ACC112 (cell line): ENCODE measurements around the gene RIMBP2.

ENCODE experiments used
- H2AFZ ChIP-seq: fragments of 200-600 bp; sonication (generic); one replicate; pipeline ENCODE4 v1.6.0; 2017; ENCODE audit warnings: antibody characterized with exemption, low read length; ENCODE audit not compliant: unreplicated experiment
- H3K27ac ChIP-seq: fragments of 200-600 bp; sonication (generic); 2 replicates; pipeline ENCODE4 v1.5.1; 2014; ENCODE audit warnings: low read depth, mild to moderate bottlenecking, antibody characterized with exemption, low read length, moderate library complexity
- H3K27me3 ChIP-seq: fragments of 200-600 bp; sonication (generic); 2 replicates; pipeline ENCODE4 v1.6.1; 2014; ENCODE audit warnings: mild to moderate bottlenecking, antibody characterized with exemption, low read length, moderate library complexity, mixed read lengths; ENCODE audit not compliant: insufficient read depth
- H3K36me3 ChIP-seq: fragments of 200-600 bp; sonication (generic); 2 replicates; pipeline ENCODE4 v1.6.1; 2016; ENCODE audit warnings: mild to moderate bottlenecking, antibody characterized with exemption, low read length, moderate library complexity, mixed read lengths; ENCODE audit not compliant: insufficient read depth
- H3K4me1 ChIP-seq: fragments of 200-600 bp; sonication (generic); one replicate; pipeline ENCODE4 v1.6.1; 2016; ENCODE audit warnings: low read length, mixed read lengths; ENCODE audit not compliant: insufficient read depth, unreplicated experiment, control insufficient read depth
- H3K4me3 ChIP-seq: fragments of 200-600 bp; sonication (generic); 2 replicates; pipeline ENCODE4 v1.5.1; 2014; ENCODE audit warnings: mild to moderate bottlenecking, low read depth, low read length
- H3K79me2 ChIP-seq: fragments of 200-600 bp; sonication (generic); one replicate; pipeline ENCODE4 v1.6.0; 2016; ENCODE audit warnings: low read length; ENCODE audit not compliant: control insufficient read depth, unreplicated experiment, insufficient read depth

Gene RIMBP2

DNA sequence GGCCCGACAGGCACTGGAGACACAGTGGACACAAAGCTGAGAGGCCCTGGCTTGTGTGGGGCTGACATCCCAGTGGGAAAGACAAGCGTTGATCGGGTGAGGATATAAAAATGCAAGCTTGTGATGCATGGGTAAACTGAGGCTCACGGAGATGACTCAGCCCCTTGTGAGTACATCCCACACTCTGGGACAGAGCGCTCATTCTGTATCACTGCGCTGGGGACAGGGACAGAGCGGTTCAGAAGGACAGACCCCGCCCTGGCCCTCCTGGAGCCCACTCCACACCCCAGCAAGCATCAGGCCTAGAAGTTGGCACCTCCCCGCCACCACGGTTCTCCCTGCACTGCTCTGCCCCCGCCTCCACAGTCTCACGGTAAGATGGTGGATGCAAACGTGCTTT, 222.1 kb downstream of the RIMBP2 start:
- H3K27me3 ChIP-seq = no peaks in the 10 kb centered on the region
- no peaks in the 10 kb centered on the region for H3K79me2 ChIP-seq

DNA sequence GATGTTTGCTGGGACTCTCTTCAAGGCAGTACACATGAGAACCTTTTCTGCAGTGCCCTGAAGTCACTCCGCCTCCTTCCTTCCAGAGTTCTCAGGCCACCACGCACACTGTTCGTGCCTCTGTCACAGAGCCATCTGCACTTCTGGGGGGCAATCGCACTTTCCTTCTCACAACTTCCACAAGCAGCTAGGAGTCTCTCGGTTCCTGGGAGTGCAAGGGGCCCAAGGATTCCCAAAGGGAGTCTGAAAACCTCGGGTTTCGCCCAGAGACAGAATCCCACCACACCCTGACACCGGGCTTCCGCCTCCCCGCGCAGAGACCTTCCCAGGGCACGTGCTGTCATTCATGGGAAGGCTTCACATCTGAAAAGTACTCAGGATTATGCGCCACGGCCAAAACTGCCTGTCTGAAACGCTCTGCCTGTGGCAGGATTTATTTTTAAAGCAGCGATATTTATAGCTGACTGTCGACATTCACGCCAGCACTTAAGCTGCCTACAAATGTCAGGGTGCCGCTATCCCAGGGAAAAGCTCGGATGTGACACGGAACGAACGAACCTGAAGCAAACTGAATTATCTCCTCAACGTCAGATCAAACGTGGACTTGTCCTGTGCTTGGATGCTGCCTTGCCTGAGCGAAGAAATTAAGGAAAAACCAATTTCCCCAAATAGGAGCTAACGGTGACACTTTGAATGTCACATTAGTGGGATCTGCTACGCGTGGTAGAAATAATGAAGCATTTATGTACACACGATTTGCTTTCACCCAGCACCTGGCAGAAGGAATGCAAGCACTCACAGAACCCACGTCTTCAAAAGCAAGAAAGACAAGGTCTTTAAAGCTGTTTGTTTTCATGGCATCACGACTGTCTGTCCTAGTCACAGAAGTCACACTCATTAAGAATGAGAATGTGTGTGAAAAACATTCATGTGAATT, 224.4 kb downstream of the RIMBP2 start:
- Histone ChIP-seq H3K27ac (no peak overlapping the region), H3K27me3 (no peaks in the 10 kb centered on the region)

More for the DNA sequence above, 222.1 kb downstream of the RIMBP2 start:
- no peaks in the 10 kb centered on the region for H3K36me3 ChIP-seq
- no peaks in the 10 kb centered on the region for H3K4me1 ChIP-seq
- H2AFZ ChIP-seq = no peak overlapping the region
- no peak overlapping the region for H3K4me3 ChIP-seq
- no peak overlapping the region for H3K27ac ChIP-seq

GRCh38 chr12:130490674-130491073, 225.4 kb downstream of the RIMBP2 start:
- Histone ChIP-seq H3K27me3 (no peaks in the 10 kb centered on the region), H3K4me1 (no peaks in the 10 kb centered on the region), H3K4me3 (no peak overlapping the region), H3K36me3 (no peaks in the 10 kb centered on the region), H3K27ac (no peak overlapping the region), H2AFZ (no peak overlapping the region), H3K79me2 (no peaks in the 10 kb centered on the region)

More for the DNA sequence above, 224.4 kb downstream of the RIMBP2 start:
- Histone ChIP-seq H2AFZ (no peak overlapping the region), H3K4me1 (no peaks in the 10 kb centered on the region), H3K79me2 (no peaks in the 10 kb centered on the region), H3K4me3 (no peak overlapping the region), H3K36me3 (no peaks in the 10 kb centered on the region)

DNA sequence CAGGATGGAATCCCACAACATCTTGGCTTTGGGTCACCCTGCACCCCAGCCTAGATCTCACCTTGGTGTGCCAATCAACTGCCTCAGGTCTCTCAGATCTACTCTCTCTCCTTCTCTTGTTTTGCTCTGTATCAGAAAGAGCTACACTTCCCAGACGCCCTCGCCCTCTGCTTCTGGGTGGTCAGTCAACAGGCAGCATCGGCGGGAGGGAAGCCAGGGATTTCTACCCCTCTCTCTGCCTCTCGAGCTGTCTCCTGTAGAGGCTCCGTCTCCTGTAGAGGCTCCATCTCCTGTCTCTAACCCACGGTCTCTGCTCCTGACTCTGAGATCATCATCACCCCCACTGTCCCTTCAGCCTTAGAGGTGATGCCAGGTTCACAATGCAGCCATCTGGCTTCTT, 226.8 kb downstream of the RIMBP2 start:
- no peak overlapping the region for H3K4me3 ChIP-seq
- no peaks in the 10 kb centered on the region for H3K27me3 ChIP-seq
- no peak overlapping the region for H3K27ac ChIP-seq
- H3K36me3 ChIP-seq = no peaks in the 10 kb centered on the region
- H3K79me2 ChIP-seq = no peaks in the 10 kb centered on the region
- no peaks in the 10 kb centered on the region for H3K4me1 ChIP-seq
- H2AFZ ChIP-seq = no peak overlapping the region

GRCh38 chr12:130488358-130488710, 227.8 kb downstream of the RIMBP2 start:
- no peak overlapping the region for H2AFZ ChIP-seq

GRCh38 chr12:130487636-130488357, 228.3 kb downstream of the RIMBP2 start:
- Histone ChIP-seq H3K27ac (no peak overlapping the region), H3K4me1 (no peaks in the 10 kb centered on the region), H2AFZ (no peak overlapping the region), H3K27me3 (no peaks in the 10 kb centered on the region), H3K4me3 (no peak overlapping the region), H3K36me3 (no peaks in the 10 kb centered on the region), H3K79me2 (no peaks in the 10 kb centered on the region)

More at GRCh38 chr12:130488358-130488710, 227.8 kb downstream of the RIMBP2 start:
- H3K4me1 ChIP-seq = no peaks in the 10 kb centered on the region
- no peak overlapping the region for H3K4me3 ChIP-seq
- H3K27ac ChIP-seq = no peak overlapping the region
- H3K36me3 ChIP-seq = no peaks in the 10 kb centered on the region
- H3K79me2 ChIP-seq = no peaks in the 10 kb centered on the region
- H3K27me3 ChIP-seq = no peaks in the 10 kb centered on the region

DNA sequence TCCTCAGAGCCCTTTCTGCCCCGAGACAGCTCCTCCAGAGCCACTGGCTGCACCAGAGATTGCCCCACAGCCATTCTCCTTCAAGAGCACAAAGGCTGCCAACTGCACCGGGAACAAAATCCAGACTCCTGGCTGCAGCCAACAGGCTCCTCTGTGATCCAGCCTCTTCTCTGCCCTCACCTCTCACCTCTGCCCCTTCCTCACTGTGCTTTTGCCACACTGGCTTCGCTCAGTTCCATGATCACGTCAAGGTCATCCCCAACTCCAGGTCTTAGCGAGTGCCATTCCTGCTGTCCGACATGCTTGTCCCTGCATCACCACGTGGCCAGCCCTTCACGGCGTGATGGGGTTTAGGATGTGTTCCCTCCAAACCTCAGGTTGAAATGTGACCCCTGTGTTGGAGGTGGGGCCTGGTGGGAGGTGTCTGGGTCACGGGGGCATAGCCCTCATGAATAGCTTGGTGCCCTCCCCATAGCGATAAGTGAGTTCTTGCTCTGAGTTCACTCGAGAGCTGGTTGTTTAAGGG, 229.1 kb downstream of the RIMBP2 start:
- H3K27ac ChIP-seq = no peak overlapping the region
- no peaks in the 10 kb centered on the region for H3K4me1 ChIP-seq
- no peak overlapping the region for H2AFZ ChIP-seq
- no peak overlapping the region for H3K4me3 ChIP-seq
- H3K36me3 ChIP-seq = no peaks in the 10 kb centered on the region
- H3K79me2 ChIP-seq = no peaks in the 10 kb centered on the region
- H3K27me3 ChIP-seq = no peaks in the 10 kb centered on the region

DNA sequence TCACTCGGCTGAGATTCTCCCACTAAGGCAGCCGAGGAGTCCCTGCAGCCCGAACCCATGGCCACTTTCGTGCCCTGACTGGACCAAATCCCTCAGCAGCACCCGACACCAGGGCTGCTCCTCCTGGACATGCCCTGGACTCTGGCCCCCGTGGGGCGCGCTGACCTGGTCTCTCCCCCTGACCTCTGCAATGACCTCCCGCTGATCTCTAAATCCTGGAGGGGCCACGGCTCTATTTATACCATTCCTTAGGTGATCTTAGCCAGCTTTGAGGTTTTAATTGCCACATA, 230.0 kb downstream of the RIMBP2 start:
- no peaks in the 10 kb centered on the region for H3K36me3 ChIP-seq
- H2AFZ ChIP-seq = no peak overlapping the region
- no peaks in the 10 kb centered on the region for H3K27me3 ChIP-seq
- no peak overlapping the region for H3K4me3 ChIP-seq
- no peaks in the 10 kb centered on the region for H3K4me1 ChIP-seq
- H3K27ac ChIP-seq = no peak overlapping the region
- no peaks in the 10 kb centered on the region for H3K79me2 ChIP-seq

GRCh38 chr12:130485291-130486145, 230.6 kb downstream of the RIMBP2 start:
- no peak overlapping the region for H3K4me3 ChIP-seq
- no peaks in the 10 kb centered on the region for H3K27me3 ChIP-seq
- no peak overlapping the region for H3K27ac ChIP-seq
- H3K79me2 ChIP-seq = no peaks in the 10 kb centered on the region
- H2AFZ ChIP-seq = no peak overlapping the region
- no peaks in the 10 kb centered on the region for H3K36me3 ChIP-seq
- H3K4me1 ChIP-seq = no peaks in the 10 kb centered on the region

GRCh38 chr12:130484221-130484620, 231.9 kb downstream of the RIMBP2 start:
- Histone ChIP-seq H3K4me3 (no peak overlapping the region), H3K27ac (no peak overlapping the region), H3K36me3 (no peaks in the 10 kb centered on the region), H3K27me3 (no peaks in the 10 kb centered on the region), H3K79me2 (no peaks in the 10 kb centered on the region), H3K4me1 (no peaks in the 10 kb centered on the region), H2AFZ (no peak overlapping the region)
